SIG-M5 treated with dmso at 0.1 percent for 504 hours (cell line): ENCODE measurements around the gene HCRT.
"Not testable (repeated sequence)": the region's sequence is repeated elsewhere in the genome, so short reads cannot be mapped to it uniquely, and the experiment has no call there.

Experiments
- DNase-seq: peaks from one replicate; lab custom pipeline; 2025; ENCODE audit not compliant: unreplicated experiment; lab: John Stamatoyannopoulos, UW

HCRT gene

DNA sequence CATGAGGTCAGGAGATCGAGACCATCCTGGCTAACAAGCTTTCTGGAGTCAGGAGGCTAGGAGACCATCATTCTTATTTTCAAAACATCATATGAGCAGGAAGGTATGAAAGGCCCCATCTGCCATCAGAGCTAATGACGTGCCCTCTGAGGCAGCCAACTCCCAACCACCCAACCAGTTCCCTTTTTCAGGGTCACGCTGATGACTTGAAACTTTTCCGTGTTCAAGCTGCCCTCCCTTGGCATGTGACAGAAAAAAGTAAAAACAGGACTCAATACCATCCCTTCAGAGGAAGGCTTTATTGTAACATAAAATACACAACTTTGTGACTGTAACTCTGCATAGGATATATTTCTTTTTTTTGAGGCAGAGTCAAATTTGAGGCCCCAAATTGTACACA, 13.6 kb upstream of the HCRT start:
- DNase-seq, result peak; percentile 74

DNA sequence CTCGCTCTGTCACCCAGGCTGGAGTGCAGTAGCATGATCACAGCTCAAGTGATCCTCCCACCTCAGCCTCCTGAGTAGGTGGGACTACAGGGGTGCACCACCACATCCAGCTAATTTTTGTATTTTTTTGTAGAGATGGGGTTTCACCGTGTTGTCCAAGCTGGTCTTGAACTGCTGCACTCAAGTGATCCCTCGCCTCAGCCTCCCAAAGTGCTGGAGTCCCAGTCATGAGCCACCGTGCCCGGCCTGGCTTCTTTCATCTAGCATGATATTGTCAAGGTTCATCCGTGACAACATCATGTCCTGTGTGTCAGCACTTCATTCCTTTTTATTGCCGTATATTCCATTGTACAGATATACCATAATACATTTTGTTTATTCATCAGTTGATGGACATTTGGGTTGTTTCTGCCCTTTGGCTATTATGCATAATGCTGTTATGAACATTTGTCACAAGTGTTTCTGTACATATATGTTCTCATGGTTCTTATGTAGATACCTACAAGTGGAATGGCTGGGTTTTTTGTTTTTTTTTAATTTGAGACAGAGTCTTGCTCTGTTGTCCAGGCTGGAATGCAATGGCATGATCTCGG, 12.4 kb upstream of the HCRT start:
- DNase-seq, result no peak

DNA sequence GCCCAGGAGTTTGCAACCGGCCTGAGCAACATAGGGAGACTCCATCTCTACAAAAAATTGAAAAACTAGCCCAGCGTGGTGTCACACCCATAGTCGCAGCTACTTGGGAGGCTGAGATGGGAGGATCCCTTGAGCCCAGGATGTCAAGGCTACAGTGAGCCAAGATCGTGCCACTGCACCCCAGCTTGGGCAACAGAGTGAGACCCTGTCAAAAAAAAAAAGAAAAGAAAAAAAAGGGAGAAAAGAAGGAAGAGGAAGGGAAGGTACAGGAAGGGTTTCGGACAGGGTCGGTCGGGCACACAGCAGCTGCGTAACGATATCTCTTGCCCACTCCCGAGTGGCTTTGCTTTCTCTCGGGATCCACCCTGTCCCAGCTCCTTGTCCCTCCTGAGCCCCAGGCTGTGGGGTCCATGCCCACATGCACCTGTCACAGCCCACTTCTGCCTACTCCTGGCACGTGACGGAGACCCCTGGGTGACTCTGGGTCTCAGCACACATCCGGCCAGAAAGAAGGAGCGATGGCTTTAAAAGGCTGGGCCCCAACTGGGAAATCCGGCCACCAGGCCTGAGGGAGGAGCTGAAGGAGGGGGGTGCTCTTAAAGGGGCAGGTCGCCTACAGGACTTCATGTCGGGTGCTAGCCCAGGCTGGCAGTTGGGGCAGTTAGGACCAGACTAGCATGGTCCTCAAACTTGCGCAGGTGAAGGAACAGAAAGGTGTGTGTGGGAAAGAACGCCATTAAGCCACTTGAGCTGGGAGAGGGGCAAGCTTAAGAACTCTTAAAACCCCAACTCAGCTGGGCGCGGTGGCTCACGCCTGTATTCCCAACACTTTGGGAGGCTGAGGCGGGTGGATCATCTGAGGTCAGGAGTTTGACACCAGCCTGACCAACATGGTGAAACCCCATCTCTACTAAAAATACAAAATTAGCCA, 9.0 kb upstream of the HCRT start, which contains the start of gene GHDC:
TSS of gene GHDC (minus strand) at position 526 of the 931 bp plus-strand sequence. CDS start 913 bp downstream, outside the sequence.
- peak; percentile 89 for DNase-seq

DNA sequence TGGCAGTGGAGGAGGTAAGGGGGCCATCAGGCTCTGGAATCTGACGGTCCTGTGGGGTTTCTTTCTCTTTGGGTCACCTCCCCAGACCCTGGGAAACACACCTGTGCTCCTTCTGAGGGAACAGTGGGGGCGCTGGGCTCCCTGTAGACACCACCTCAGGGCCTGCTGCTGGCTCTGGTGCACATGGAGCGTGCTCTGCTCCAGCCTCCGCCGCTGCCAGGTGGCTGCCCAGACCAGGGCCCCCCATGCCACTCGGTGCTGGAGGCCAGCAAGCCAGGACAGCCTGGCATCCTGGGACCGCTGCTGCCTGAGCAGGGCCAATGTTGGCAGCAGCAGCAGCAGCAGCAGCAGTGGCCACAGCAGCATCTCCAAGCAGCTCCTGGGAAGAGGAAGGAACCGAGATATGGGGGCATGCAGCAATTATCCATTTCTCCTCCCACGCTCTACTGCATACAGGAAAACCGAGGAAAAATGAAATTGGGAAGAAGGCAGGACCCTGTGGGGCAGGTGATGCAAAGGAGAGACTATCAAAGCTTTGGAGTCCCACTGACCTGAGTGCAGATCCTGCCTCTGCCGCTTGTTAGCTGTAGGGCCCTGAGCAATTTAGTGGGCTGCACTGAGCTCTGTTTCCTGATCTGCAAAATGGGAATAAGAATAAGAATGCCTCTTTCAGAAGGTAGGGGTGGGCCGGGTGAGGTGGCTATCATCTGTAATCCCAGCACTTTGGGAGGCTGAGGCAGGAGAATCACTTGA, 8.1 kb upstream of the HCRT start:
- DNase-seq, result no peak

DNA sequence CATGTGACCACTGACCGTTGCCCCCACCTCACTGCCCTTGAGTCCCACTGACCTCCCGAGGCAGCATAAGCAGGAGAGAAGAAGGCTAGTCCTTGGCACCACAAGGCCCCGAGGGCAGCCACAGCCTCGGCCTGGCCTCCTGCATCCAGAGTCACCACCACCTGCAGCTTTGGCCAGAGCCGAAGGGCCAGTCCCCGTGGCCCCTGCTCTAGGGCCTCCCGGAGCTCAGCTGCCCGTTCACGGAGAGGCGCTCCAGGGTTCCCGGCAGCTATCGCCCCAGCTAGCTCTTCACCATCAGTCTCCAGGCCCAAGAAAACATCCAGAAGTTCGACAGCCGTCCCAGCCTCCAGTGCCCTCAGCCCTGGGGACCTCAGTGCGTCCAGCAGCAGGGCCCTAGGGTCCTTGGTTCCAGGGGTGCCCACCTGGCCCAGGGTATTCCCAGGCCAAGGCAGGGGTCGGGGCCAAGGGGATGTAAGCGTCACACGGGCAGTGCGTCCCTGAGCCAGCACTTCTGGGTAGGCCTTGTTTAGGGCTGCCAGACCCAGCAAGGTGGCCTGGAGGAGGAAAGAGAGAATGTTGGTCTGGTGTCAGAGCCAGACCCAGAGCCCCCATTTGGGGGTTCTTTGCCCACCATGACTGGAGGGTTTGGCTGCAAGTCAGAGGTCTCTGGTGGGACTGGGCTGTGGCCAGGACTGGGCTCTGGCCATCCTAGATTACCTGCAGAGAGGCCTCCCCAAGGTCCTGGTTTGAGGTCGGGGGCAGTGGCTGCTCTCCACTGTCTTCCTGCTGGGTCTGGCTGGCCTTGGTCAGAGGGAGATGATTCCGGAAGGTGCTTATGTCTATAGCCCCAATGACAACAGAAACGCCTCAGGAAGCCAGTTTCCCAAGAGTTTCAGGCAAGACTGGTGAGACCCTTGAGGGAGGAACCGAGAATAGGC, 7.2 kb upstream of the HCRT start:
- no peak for DNase-seq

DNA sequence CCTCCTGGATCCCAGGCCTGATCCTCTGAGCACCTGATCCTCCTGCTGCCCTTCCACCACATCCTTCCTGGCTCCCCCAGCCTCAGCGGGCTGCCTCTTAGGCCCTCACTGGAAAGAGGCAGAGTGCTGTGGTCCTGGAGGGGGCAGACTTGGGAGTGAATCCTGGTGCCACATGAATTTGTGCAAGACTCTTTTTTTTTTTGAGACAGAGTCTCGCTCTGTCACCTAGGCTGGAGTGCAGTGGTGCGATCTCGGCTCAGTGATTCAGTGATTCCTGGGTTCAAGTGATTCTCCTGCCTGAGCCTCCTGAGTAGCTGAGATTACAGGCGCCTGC, 6.0 kb upstream of the HCRT start:
- no peak for DNase-seq

DNA sequence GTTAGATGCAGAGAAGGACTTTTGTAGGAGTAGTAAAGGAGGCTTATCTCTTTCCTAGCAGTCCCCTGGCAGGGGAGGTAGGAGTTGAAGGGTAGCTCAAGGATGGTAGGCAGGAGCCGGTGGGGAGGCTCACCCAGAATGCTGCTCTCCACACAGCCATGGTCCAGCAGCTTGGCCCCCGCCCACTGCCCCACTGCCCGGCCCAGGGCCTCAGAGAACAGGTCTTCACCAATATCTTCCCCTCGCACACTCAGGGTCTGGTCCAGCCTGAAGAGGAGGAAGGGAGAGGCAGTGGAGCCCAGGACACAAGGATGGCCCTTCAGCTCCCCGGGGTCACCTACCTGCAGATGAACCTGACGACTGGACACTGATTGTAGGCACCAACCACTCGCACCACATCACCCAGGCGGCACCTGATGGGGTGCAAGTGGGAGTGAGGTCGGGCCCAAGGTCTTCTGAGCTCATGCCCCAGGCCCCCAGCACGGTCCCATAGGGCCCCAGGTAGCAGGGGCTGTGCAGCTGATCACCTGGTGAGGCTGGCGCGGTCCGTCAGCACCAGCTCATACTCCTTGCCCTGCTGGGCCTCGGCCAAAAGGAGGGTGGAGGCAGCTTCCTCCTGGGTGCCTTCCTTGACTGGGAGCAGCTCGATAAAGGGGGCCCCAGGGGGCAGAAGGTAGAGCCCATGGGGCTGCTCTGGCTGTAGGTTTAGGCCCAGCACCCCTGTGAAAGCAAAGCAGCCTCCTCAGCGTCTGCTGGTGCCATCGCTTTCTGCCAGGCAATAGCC, 5.4 kb upstream of the HCRT start:
- DNase-seq, result no peak

DNA sequence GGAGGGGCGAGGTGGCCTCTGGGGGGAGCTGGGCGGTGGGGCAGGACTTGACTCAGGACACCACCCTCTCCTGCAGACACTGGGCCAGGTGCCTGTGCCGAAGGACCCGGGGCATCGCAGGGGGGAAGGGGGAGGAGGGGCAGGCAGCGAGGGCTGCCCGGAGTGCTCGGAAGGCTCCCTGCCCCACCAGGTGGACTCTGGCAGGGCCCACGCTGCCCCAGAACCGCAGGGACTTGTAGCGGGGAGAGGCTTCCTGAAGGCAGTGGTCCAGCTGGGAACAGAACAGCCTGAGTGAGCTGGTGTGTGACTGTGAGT, 4.4 kb upstream of the HCRT start:
- DNase-seq, result no peak

DNA sequence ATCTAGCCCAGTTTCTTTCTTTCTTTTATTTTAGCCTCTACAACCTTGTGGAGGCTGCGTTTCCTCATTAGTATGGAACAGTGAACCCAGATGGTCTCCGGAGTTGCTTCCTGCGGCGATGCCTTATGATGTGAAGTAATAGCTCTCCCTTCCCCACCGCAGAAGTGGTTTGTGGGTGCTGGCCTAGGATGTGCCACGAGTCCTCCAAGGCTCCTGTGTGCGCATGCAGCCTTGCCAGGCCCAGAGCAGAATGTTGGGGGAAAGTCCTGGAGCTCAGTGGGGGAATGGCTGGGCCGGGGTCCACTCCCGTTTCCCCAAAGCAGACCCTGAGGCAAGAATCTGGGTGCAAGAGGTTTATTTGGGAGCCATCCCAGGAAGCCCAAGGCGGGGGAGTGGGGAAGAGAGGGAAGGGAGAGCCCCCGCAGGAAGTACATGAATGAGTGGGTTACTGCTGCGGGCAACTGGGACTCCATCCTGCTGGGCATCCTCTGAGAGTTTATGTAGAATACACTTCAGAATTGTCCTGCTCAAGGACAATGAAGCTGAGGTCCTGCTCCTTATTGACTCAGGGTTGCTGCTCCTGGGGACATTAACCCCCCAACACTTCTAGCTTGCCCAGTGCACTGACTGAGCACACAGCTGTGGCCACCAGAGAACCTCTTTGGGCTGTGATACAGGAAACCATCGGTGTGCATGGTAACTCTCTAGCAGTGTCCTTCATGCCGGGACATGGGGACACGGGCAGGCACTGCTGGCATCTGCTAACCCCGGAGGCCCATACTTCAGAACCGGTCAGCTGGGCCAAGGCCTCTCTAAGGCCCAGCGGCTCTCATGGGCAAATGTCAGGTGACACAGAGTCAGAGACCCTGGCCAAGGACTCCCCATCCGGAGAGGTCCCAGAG, 3.7 kb upstream of the HCRT start:
- DNase-seq, result peak; percentile 98

DNA sequence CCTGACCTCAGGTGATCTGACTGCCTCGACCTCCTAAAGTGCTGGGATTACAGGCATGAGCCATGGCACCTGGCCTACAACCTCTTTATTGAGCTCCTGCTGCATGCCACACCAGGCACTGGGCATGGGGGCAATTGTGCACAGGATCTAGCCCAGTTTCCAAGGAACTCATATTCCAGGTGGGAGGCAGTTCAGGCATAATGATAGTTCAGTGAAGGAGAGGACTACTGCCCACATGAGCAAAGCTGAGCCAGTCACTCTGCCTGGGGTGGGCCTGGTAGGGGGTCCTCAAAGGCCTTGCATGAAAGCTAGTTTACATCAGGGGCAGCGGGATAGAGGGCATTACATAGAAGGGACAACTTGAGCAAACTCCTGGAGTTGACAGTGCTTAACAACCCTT, 2.6 kb upstream of the HCRT start:
- no peak for DNase-seq

DNA sequence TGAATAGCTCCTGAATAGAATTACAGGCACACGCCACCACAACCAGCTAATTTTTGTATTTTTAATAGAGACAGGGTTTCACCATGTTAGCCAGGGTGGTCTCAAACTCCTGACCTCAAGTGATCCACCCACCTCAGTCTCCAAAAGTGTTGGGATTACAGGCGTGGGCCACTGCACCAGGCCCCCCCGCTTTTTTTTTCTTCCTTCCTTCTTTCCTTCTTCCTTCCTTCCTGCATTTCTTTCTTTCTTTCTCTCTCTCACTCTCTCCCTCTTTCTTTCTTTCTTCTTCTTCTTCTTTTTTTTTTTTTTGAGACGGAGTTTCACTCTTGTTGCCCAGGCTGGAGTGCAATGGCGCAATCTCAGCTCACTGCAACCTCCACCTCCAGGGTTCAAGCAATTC, 939 bp upstream of the HCRT start:
- not testable (repeated sequence) for DNase-seq

DNA sequence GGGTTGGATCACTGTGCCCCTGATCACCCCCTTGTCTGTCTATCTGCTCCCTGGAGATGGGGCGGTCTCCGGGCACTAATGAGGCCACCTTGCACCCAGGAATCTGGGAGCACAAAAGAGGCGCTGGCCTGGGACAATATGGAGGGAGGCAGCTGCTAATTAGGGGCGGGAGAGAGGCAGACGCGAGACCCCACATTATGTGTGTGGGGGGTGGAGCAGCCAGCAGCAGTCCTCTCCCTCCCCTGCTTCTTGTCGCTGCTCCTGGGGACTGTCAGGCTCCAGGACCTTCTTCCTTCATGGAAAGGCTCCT, 324 bp upstream of the HCRT start:
- DNase-seq, result no peak

DNA sequence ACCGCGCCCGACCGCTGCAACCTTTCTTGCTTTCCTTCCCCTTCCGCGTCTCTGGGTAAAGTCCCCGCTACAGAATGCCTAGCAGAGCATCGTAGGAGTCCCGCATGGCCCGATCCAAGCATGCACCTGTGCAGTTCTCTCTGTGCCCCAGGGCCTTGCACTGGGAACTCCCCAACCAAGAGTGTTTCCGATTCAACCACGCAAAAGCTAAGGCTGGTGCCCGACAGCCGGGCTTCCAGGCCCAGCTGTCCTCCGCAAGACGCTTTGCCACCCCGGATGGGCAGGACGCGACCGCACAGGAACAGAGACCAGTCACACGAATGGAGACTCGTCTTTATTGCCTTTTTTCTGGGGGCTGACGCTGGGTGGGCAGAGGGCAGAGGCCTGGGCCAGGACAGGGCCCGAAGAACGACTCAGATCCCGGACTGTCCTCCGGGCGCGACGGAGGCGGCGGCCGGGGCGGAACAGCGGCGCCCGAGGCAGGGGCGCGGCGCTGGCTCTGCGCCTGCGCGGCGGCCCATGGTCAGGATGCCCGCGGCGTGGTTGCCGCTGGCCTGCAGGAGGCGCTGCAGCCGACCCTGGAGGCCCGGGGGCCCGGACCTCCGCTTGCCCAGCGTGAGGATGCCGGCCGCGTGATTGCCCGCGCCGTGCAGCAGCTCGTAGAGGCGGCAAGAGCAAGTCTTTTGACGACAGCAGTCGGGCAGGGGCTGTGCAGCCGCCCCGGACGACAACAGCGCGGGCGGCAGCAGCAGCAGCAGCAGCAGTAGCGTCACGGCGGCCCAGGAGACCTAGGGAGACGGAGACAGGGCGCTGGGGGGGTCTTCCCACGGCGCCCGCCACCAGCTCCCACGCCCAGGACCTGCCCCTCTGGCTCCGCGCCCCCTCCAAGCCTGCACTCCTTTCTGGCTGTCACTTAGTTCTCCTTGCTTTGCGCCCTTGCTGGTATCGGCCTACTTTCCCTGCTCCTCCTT, 1.2 kb downstream of the HCRT start:
- peak; percentile 34 for DNase-seq

DNA sequence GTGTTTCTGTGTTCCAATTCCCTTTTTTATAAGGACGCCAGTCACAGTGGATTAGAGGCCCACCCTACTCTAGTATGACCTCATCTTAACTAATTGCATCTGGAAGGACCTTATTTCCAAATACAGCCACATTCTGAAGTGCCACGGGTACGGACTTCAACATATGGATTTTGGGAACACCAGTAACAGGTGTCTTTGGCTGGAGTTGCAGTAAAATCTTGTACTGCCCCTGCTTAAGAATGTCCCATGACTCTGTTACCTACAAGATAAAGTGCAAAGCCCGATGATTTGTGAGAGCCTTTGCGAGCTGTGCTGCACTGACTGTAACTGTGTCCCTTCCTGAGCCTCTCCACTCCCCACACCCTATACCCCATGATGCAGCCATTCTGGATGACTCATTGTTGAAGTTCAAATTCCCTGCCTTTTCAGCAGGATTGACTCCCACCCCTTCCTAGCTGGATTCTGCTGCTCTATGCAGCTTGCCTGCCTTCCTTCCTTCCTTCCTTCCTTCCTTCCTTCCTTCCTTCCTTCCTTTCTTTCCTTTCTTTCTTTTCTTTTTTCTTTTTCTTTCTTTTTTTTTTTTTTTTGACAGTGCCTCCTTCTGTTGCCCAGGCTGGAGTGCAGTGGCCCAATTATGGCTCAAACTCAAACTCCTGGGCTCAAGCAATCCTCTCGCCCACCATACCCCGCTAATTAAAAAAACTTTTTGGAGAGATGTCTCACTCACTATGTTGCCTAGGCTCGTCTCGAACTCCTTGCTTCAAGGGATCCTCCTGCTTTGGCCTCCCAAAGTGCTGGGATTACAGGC, 2.1 kb downstream of the HCRT start:
- DNase-seq, result no peak

DNA sequence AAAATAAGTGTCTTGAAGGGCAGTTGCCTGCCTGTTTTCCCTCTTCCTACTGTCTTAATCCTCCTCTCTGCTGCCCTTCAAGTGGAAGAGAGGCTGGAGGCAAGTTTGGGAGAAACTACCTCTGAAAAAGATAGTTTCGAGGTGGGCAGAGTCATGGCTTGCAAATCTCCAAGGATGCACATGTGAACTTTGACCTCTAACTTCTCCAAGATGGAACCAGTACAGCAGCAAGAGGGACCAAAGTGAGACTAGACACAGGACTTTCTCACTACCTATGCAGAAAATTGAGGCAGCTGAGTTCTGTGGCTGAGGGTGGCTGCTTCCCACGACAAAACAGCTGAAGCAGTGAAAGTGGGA, 3.4 kb downstream of the HCRT start:
- no peak for DNase-seq

DNA sequence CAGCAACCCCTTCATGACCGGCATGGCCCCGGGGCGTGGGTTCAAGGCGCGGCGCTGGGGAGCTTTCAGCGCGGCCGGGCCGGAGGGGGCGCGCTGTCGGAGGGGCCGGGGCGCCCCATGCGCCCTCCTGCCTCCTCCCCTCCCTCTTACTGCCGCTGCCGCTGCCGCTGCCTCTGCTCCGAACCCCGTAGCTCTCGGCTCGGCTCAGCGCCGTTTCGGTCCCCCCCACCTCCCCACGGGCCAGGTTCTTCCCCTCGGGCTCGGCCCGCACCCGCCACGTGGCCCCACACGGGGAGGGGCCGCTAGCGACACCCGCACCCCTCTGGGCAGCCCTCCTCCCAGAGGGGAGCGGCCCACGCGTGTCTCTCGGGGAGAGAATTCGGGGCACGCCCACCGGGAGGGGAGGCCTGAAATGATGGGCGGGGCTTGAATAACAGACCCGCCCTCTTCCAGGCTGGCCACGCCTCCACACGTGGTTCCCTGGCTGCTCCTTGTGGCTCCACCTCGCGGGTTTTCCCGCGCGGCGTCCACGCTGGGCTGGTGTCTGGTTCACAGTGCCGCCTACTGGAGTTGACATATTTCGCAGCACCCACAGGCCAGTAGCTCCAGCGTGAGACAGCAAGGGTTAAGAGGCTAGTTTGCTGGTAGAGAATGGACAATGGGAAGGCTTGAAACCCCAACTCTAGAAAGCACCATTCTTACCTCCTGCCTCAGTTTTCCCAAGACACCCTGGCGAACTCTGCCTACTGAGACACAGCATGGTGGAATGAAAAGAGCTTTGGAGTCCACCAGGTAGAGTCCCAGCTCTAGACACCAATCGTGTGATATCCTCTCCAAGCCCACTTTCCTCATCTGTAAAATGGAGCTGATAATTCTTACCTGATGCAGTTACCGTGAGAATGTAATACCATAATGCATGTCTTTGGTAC, 4.1 kb downstream of the HCRT start, which contains the start of gene KCNH4:
TSS of gene KCNH4 (minus strand) at position 221 of the 929 bp plus-strand sequence. CDS start at position 24, 197 bp downstream.
- DNase-seq, result peak; percentile 77
